ENCODE data around the gene CAV2. TPM values are rescaled to one million over a fixed set of nuclear protein-coding genes. Genes with fewer than 3 reads are reported as not detected.

The CAV2 gene
- total RNA-seq, 2 donors from 2014 or later: 5.2 to 7.4 TPM

DNA sequence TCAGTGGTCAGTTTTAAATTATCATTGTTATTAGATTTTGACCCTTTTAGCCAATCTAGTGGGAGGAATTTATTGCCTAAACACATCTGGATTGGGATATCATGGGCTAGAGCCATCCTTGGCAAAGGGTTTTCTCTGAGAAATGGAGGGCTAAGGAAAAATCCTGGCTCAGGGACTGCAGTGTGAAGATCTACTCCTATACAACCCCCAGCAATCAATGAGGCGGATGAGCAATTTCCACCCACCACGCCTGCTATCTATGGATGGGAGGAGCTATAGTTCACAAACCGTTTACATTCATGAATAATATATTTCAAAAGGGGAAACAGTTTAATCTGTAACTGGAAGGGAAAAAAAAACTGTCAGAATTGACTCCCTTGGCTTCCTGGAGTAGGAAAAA lies 28.0 kb downstream of the CAV2 start:
- Mint-ChIP-seq H3K27ac (no peak overlapping the region), H3K4me3 (no peak overlapping the region), H3K27me3 (ENCODE audit: insufficient read depth) (peaks cover 24% of the 10 kb centered on the region), H3K36me3 (ENCODE audit: low read depth) (no peaks in the 10 kb centered on the region), H3K4me1 (peaks cover 35% of the 10 kb centered on the region), H3K9me3 (no peaks in the 10 kb centered on the region)
- no peak overlapping the region for H3K27ac ChIP-seq (ENCODE audit: low read depth, low read length)
- H3K9me3 ChIP-seq (ENCODE audit: control insufficient read depth, low read length): no peaks in the 10 kb centered on the region
- peaks cover 23% of the 10 kb centered on the region for H3K27me3 ChIP-seq (ENCODE audit: control insufficient read depth, insufficient read depth, low read length, poor library complexity, severe bottlenecking)
- H3K36me3 ChIP-seq (ENCODE audit: control insufficient read depth, insufficient read depth, low read length): no peaks in the 10 kb centered on the region
- H3K4me3 ChIP-seq (ENCODE audit: low read length): no peak overlapping the region
- peaks cover 4% of the 10 kb centered on the region for H3K4me1 ChIP-seq (ENCODE audit: control insufficient read depth, insufficient read depth, low read length)
- H3K9ac ChIP-seq (ENCODE audit: extremely low read depth, low read length, poor library complexity, severe bottlenecking): no peak overlapping the region
- no peak for DNase-seq
- TF ChIP-seq, protein P1, sequence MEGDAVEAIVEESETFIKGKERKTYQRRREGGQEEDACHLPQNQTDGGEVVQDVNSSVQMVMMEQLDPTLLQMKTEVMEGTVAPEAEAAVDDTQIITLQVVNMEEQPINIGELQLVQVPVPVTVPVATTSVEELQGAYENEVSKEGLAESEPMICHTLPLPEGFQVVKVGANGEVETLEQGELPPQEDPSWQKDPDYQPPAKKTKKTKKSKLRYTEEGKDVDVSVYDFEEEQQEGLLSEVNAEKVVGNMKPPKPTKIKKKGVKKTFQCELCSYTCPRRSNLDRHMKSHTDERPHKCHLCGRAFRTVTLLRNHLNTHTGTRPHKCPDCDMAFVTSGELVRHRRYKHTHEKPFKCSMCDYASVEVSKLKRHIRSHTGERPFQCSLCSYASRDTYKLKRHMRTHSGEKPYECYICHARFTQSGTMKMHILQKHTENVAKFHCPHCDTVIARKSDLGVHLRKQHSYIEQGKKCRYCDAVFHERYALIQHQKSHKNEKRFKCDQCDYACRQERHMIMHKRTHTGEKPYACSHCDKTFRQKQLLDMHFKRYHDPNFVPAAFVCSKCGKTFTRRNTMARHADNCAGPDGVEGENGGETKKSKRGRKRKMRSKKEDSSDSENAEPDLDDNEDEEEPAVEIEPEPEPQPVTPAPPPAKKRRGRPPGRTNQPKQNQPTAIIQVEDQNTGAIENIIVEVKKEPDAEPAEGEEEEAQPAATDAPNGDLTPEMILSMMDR (conservative IDR thresholded peaks at IDR 0.05): no peak
- 94% methylated on average over 2 of the region's 3 CpGs; no CpG with 5 or more reads in 1 of the 2 experiments for WGBS, 2 experiments (ENCODE audit: insufficient coverage in 1 of 2, insufficient read length in 1 of 2)

DNA sequence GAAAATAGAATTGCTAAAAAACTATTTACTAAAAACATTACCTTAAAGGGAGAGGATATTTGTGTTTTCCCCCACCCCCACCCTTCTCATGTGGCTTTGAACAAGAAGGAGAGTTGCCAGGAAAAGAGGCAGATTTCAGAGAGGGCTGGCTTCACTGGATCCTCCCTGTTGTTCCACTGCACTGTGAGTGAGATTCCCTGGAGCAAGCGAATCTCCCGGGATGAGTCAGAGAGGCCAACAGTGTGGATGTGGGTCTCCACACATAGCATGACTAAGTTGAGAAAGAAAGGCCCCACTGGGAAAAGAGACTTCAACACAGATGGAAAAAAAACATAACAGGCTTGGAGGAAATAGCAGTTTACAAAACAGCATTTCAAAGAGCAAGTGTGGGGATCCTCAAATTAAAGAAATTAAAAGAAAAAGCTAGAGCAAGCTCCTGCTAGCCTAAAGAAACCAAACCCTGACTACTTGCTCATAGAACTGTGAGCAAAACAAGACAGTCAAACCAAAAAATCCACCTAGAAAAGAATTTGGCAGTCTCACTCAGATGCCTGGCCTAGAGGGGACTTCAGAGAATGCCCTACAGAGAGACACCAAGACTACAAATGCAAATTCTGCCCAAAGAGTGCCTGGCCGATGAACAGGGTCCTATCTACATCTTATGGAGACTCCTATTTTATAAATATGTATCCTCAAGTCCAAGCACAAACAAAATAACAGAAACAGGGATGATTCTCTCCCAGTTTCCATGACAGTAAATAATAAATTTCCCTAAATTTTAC lies 28.7 kb downstream of the CAV2 start:
- Histone ChIP-seq H3K36me3 (ENCODE audit: control insufficient read depth, insufficient read depth, low read length) (no peaks in the 10 kb centered on the region), H3K27me3 (ENCODE audit: control insufficient read depth, insufficient read depth, low read length, poor library complexity, severe bottlenecking) (peaks cover 23% of the 10 kb centered on the region), H3K27ac (ENCODE audit: low read depth, low read length) (no peak overlapping the region), H3K9ac (ENCODE audit: extremely low read depth, low read length, poor library complexity, severe bottlenecking) (no peak overlapping the region), H3K4me3 (ENCODE audit: low read length) (no peak overlapping the region), H3K4me1 (ENCODE audit: control insufficient read depth, insufficient read depth, low read length) (peaks cover 4% of the 10 kb centered on the region), H3K9me3 (ENCODE audit: control insufficient read depth, low read length) (no peaks in the 10 kb centered on the region)
- Mint-ChIP-seq H3K27me3 (ENCODE audit: insufficient read depth) (peaks cover 22% of the 10 kb centered on the region), H3K4me3 (no peak overlapping the region), H3K36me3 (ENCODE audit: low read depth) (no peaks in the 10 kb centered on the region), H3K4me1 (peaks cover 31% of the 10 kb centered on the region), H3K27ac (no peak overlapping the region), H3K9me3 (no peaks in the 10 kb centered on the region)
- no peak for DNase-seq
- TF ChIP-seq, protein P1 (conservative IDR thresholded peaks at IDR 0.05): no peak
- 47 to 62% methylated on average over 2 to 3 of the region's 3 CpGs for WGBS, 2 experiments (ENCODE audit: insufficient coverage in 1 of 2, insufficient read length in 1 of 2)

DNA sequence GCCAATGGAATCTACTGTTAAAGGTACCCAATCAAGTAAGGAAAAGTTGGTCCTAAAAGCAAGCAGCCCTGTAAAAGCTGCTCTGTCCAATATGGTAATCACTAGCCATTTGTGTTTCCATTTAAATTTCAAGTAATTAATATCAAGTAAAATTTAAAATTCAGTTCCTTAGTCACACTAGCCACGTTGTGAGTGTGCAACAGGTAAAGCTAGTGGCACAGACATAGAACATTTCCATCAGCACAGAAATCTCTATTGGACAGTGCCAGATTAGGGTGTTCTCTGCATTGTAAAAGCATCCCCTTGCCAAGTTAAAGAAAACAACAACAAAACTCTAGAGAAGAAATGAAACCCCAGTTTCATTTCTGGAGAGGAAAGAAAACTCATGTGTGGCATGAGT lies 29.7 kb downstream of the CAV2 start:
- H3K4me3 Mint-ChIP-seq: no peak overlapping the region
- peaks cover 22% of the 10 kb centered on the region for H3K27me3 Mint-ChIP-seq (ENCODE audit: insufficient read depth)
- no peak overlapping the region for H3K9ac ChIP-seq (ENCODE audit: extremely low read depth, low read length, poor library complexity, severe bottlenecking)
- no peak overlapping the region for H3K27ac ChIP-seq (ENCODE audit: low read depth, low read length)
- H3K4me1 Mint-ChIP-seq: peaks cover 20% of the 10 kb centered on the region
- H3K4me1 ChIP-seq (ENCODE audit: control insufficient read depth, insufficient read depth, low read length): peaks cover 4% of the 10 kb centered on the region
- no peaks in the 10 kb centered on the region for H3K9me3 Mint-ChIP-seq
- H3K4me3 ChIP-seq (ENCODE audit: low read length): no peak overlapping the region
- H3K36me3 Mint-ChIP-seq (ENCODE audit: low read depth): no peaks in the 10 kb centered on the region
- no peak for DNase-seq
- 79% methylated on average over 1 of the region's 1 CpG; no CpG with 5 or more reads in 1 of the 2 experiments for WGBS, 2 experiments (ENCODE audit: insufficient coverage in 1 of 2, insufficient read length in 1 of 2)
- peaks cover 23% of the 10 kb centered on the region for H3K27me3 ChIP-seq (ENCODE audit: control insufficient read depth, insufficient read depth, low read length, poor library complexity, severe bottlenecking)
- TF ChIP-seq, protein P1 (conservative IDR thresholded peaks at IDR 0.05): no peak
- H3K9me3 ChIP-seq (ENCODE audit: control insufficient read depth, low read length): no peaks in the 10 kb centered on the region
- H3K27ac Mint-ChIP-seq: no peak overlapping the region
- H3K36me3 ChIP-seq (ENCODE audit: control insufficient read depth, insufficient read depth, low read length): no peaks in the 10 kb centered on the region

All from endodermal cell (in vitro differentiated cells).